Spleen (tissue), 7 donors: ENCODE data around the gene KLHL13.

Experiments
- CTCF ChIP-seq, 11 experiments: fragments of 200-600 bp in 7 of 11; fragments of 450-650 bp in 4 of 11; sonication (generic) in 4 of 11; IDR thresholded peaks in 8 of 11; conservative IDR thresholded peaks in 3 of 11; 1 replicate in 7 of 11; 2 replicates in 4 of 11; pipeline versions ENCODE4 v1.4.0 to v1.8.0; 2016 to 2021; ENCODE audit warnings: antibody characterized with exemption in 11 of 11, inconsistent platforms in 4 of 11, mild to moderate bottlenecking in 1 of 11
- POLR2A ChIP-seq, 3 donors: fragments of 450-650 bp; IDR thresholded peaks; one replicate each; pipeline ENCODE4 v1.5.1; 2017; ENCODE audit warnings: antibody characterized with exemption in 3 of 3, mild to moderate bottlenecking in 1 of 3
- donor health status: DM: no; HTN: no; CAD: no; lungs with moderate emphysema.
- donor health status: DM: no; HTN: no; CAD: no.
- donor health status: DM: no; HTN: no; CAD: no.

GRCh38 chrX:118062048-118062789, 54.4 kb downstream of the KLHL13 start:
- TF ChIP-seq CTCF (IDR thresholded peaks at IDR 0.05 in 8 of 11, conservative IDR thresholded peaks at IDR 0.05 in 3 of 11), result no peak
- no peak for TF ChIP-seq POLR2A (IDR thresholded peaks at IDR 0.05)
